Omental fat pad (tissue), 4 donors: Measurements from ENCODE around the gene KSR1. TPM values are rescaled to one million over a fixed set of nuclear protein-coding genes. Genes with fewer than 3 reads are reported as not detected.
"Not testable (repeated sequence)": the region's sequence is repeated elsewhere in the genome, so short reads cannot be mapped to it uniquely, and the experiment has no call there.

Source experiments
- ATAC-seq: fragments of 150-250 bp; one replicate; pipeline ENCODE4 v1.9.1; 2016; ENCODE audit warnings: mild to moderate bottlenecking, moderate library complexity; ENCODE audit not compliant: low FRiP score
- DNase-seq: peaks from one replicate; pipeline ENCODE4 v3.0.0-alpha.2; 2019; ENCODE audit warnings: low spot score
- total RNA-seq, 4 donors: library from RNA; depleted of rRNA; stranded (reverse); fragments of >200 nt; gene quantifications; one replicate each; pipeline ENCODE4 v1.1.0, GENCODE V29; 2016
- TF ChIP-seq, protein P1 (sequence below), 3 donors: fragments of 450-650 bp; IDR thresholded peaks; one replicate each; pipeline ENCODE4 v1.5.1; 2016 to 2017; ENCODE audit warnings: antibody characterized with exemption in 3 of 3, mild to moderate bottlenecking in 3 of 3, moderate library complexity in 2 of 3

The KSR1 gene
- total RNA-seq, 4 donors from 2014 or later, result 25.8 to 42.3 (median 33.9) TPM

DNA sequence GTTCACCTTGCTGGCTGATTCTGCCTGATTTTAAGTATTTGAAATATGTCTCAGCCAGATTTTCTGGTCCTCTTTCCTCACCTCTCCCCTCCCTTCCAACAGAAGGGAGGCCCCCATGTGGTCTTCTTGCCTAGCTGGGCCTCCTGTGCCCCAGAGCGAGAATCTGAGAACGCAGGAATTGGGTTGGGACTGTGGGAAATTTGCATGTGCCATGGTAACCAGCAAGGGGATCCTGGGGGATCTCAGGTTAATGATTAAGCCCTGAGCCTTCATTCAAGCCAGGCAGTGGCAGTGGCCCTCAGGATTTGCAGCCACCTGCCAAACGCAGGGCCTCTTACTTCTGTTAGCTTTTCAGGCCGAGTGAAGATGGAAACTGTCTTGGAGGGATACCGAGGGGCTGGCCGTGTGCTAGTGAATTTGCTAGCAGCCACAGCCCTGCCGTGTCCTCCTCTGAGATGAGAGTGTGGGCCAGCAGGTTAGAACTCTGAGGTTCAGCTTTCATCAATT lies 40.2 kb downstream of the KSR1 start:
- TF ChIP-seq, protein P1, sequence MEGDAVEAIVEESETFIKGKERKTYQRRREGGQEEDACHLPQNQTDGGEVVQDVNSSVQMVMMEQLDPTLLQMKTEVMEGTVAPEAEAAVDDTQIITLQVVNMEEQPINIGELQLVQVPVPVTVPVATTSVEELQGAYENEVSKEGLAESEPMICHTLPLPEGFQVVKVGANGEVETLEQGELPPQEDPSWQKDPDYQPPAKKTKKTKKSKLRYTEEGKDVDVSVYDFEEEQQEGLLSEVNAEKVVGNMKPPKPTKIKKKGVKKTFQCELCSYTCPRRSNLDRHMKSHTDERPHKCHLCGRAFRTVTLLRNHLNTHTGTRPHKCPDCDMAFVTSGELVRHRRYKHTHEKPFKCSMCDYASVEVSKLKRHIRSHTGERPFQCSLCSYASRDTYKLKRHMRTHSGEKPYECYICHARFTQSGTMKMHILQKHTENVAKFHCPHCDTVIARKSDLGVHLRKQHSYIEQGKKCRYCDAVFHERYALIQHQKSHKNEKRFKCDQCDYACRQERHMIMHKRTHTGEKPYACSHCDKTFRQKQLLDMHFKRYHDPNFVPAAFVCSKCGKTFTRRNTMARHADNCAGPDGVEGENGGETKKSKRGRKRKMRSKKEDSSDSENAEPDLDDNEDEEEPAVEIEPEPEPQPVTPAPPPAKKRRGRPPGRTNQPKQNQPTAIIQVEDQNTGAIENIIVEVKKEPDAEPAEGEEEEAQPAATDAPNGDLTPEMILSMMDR (IDR thresholded peaks at IDR 0.05), result no peak
- DNase-seq (no peak), ATAC-seq (no peak)

DNA sequence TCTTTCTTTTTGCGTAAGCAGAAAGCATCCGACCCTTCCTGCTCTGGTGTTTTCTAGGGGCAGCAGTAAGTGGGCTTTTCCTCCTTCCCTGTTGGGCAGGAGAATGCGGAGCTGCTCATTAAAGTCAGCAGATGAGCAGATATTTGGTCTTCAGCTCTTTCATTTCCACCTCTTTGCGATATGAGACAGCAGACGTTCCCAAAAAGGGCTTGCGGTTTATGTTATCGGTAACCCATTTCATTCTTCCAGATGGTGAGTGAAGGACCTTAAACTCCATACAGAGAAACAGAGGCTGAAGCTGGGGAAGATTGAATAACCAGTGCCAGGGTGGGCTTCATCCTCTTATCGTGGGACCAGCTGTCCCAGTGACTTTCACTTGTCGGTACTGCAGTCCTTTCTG lies 40.7 kb downstream of the KSR1 start:
- ATAC-seq, result no peak
- TF ChIP-seq, protein P1 (IDR thresholded peaks at IDR 0.05), result no peak
- DNase-seq, result no peak

DNA sequence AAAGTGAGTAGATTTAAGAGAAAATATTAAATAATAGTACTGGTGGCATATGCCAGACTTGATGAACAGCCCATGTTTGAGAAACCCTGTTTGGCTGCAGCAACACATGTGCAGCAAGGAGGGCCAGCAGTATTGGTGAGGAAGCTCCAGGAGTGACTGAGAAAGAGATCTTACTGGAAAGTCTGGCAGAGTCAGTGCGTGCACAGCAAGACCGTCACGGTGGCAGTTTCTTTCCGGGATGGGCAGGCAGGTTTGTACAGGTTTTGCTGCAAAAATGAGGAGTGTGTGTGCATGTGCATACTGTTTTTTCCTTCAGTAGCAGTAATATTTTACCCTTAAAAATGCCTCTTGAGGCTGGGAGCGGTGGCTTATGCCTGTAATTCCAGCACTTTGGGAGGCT lies 41.4 kb downstream of the KSR1 start:
- DNase-seq, result no peak
- ATAC-seq, result no peak
- TF ChIP-seq, protein P1 (IDR thresholded peaks at IDR 0.05), result no peak

DNA sequence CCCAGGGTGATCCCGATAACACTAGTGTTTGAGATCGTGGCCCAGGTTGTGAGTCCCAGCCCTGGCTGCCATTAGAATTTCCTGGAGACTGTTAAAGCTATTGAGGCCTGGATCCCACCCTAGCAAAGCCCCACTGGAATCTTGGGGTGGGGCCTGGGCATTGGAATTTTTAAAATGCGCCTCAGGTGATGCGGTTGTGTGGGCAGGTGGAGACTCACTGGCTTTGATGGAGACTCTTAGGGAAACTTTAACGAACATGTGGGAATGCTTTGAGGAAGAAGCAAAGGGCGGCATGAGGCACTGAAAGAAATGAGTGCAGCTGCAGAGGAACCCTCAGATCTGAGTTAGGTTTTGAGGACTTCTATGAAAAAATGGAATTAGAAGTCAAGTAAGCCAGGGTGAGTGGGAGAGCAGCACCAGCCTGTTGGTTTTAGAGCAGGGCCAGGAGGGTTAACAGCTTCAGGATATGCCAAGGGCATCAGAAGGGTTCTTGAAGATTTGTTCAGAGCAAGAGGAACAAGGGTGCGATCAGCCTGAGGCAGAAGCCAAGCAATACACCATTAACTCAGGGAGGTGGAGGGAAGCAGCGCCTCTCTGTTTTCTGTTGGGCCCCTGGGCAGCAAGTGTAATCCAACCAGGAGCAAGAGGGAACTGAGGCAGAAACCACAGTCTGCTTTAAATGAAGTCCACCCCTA lies 42.5 kb downstream of the KSR1 start:
- ATAC-seq, result no peak
- DNase-seq, result no peak
- TF ChIP-seq, protein P1 (IDR thresholded peaks at IDR 0.05), result no peak

DNA sequence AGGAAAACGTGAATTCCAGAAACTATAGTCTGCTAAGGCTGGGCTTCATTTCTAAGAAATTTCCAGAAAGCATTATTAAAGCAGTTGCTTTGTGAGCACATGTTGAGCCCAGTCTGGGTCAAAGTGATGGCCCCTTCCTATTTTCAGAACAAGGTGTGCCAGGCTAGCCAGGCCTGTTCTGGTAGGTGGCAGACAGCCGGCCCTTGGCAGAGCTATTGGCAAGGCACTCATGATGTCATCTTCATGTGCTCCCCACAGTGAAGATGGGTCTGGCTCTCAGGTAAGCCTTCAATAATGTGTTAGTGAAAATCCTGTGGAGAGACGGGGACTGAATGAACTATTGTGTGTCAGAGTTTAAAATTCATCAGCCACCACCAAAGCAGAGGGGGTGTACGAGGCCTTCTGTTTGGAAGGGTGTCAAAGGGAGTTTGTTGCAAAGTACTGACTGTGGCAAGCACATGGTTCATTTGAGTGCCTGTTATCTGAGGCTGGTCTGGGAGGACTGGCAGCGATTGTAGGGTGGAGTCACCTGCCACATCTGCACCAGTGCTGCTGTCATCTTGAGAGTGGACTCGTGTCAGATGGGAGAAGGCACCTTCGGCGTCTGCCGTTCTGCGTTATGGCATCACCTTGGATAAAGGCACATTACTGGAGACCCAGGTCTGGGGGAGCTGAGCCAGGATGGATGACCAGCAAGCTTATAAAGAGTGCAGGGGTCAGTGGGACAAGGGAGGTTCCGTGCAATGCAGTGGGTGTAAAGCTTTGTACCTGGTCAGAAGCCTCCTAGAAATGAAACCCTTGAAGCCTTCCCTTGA lies 43.4 kb downstream of the KSR1 start:
- no peak for DNase-seq
- ATAC-seq, result no peak
- TF ChIP-seq, protein P1 (IDR thresholded peaks at IDR 0.05), result no peak

DNA sequence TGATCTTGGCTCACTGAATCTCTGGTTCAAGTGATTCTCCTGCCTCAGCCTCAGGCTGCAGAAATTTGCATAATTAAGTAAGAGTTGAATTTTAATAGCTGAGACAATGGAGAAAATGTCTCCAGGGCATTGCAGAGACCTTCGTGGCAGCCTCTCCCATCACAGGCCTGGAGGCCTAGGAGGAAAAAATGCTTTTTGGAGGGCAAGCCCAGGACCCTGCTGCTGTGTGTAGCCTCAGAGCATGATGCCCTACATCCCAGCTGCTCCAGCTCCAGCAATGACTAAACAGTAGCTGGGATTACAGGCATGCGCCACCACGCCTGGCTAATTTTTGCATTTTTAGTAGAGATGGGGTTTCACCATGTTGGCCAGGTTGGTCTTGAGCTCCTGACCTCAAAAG lies 45.1 kb downstream of the KSR1 start:
- not testable (repeated sequence) for DNase-seq, ATAC-seq

DNA sequence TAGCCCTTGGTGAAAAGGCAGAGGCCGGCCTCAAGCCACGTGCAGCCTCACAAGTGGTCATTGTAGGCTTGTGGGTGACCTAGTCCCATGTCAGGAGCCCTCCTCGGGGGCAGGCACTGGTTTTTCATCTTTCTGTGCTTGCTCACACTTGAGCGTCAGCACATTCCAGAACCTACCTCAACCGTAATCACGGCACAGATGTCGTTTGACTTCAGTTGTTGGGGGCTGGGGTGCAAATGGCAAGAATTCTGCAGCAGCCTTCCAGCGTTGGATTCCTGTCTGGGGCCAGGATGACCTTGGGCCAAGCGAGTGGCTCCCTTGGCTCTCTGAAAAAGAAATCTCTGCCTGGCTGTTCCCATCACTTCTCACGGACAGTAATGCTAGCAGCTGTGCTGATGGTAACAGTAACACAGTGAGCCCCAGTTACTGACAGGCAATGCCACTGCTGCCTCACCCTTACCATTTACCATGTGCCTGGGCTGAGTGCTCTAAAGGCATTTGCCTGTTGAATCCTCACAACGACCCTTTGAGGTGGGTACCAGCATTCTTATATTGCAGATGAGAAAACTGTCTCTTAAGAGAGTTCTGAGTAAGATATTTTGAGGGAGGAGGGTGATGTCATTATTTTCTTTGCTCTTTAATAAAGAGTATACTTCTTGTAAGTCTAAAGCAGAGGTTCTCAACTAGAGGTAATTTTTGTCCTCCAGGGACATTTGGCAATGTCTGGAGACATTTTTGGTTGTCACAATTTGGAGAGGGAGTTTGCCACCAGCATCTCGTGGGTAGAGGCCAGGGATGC lies 46.5 kb downstream of the KSR1 start:
- TF ChIP-seq, protein P1 (IDR thresholded peaks at IDR 0.05), result no peak
- ATAC-seq (no peak), DNase-seq (no peak)
